KMS-11 (cell line): Measurements from ENCODE around the gene CARD6.
"Not testable (repeated sequence)": the region's sequence is repeated elsewhere in the genome, so short reads cannot be mapped to it uniquely, and the experiment has no call there.

Experiments
- H2AFZ ChIP-seq: fragments of 200-600 bp; sonication (generic); 2 replicates; pipeline ENCODE4 v1.6.1; 2016; ENCODE audit warnings: antibody characterized with exemption, mixed run types, low read depth
- H3K27ac ChIP-seq: fragments of 200-600 bp; sonication (generic); 2 replicates; pipeline ENCODE4 v1.6.1; 2016; ENCODE audit warnings: mild to moderate bottlenecking, mixed run types
- H3K27me3 ChIP-seq: fragments of 200-600 bp; sonication (generic); 2 replicates; pipeline ENCODE4 v1.6.1; 2017; ENCODE audit warnings: mild to moderate bottlenecking, low read depth, mixed run types, moderate library complexity; ENCODE audit not compliant: insufficient read depth
- H3K36me3 ChIP-seq: fragments of 200-600 bp; sonication (generic); 2 replicates; pipeline ENCODE4 v1.6.1; 2017; ENCODE audit warnings: mild to moderate bottlenecking, mixed run types; ENCODE audit not compliant: insufficient read depth
- H3K4me1 ChIP-seq: fragments of 200-600 bp; sonication (generic); 2 replicates; pipeline ENCODE4 v1.6.1; 2016; ENCODE audit warnings: mild to moderate bottlenecking, low read depth, mixed run types; ENCODE audit not compliant: poor library complexity, severe bottlenecking
- H3K4me2 ChIP-seq: fragments of 200-600 bp; sonication (generic); 2 replicates; pipeline ENCODE4 v1.7.0; 2016; ENCODE audit warnings: mild to moderate bottlenecking, mixed run types
- H3K4me3 ChIP-seq: fragments of 200-600 bp; sonication (generic); IDR thresholded peaks from 2 replicates; pipeline ENCODE4 v1.6.1; 2017; ENCODE audit warnings: low read depth, low read length, mixed read lengths; ENCODE audit not compliant: insufficient read depth
- H3K79me2 ChIP-seq: fragments of 200-600 bp; sonication (generic); 2 replicates; pipeline ENCODE4 v1.6.1; 2016; ENCODE audit warnings: low read depth, mixed run types; ENCODE audit not compliant: insufficient read depth
- H3K9ac ChIP-seq: fragments of 200-600 bp; sonication (generic); 2 replicates; pipeline ENCODE4 v1.6.1; 2016; ENCODE audit warnings: mild to moderate bottlenecking, mixed run types
- H4K20me1 ChIP-seq: fragments of 200-600 bp; sonication (generic); 2 replicates; pipeline ENCODE4 v1.6.1; 2016; ENCODE audit warnings: mild to moderate bottlenecking, mixed run types; ENCODE audit not compliant: insufficient read depth
- CTCF ChIP-seq: fragments of 200-600 bp; sonication (generic); conservative IDR thresholded peaks from 2 replicates; pipeline ENCODE4 v1.6.1; 2017; ENCODE audit warnings: low read depth, mild to moderate bottlenecking, antibody characterized with exemption, low read length, moderate library complexity, mixed read lengths

CARD6 gene

GRCh38 chr5:40846371-40846770 lies 5.2 kb downstream of the CARD6 start:
- no peak overlapping the region for H3K4me2 ChIP-seq
- no peak for TF ChIP-seq CTCF
- H3K79me2 ChIP-seq, result no peaks in the 10 kb centered on the region
- H3K9ac ChIP-seq, result no peak overlapping the region
- H3K4me1 ChIP-seq, result peaks cover 5% of the 10 kb centered on the region
- H3K36me3 ChIP-seq, result no peaks in the 10 kb centered on the region
- H3K27me3 ChIP-seq, result no peaks in the 10 kb centered on the region
- H4K20me1 ChIP-seq, result no peaks in the 10 kb centered on the region
- no peak overlapping the region for H2AFZ ChIP-seq
- H3K27ac ChIP-seq, result no peak overlapping the region
- H3K4me3 ChIP-seq, result no peak overlapping the region

GRCh38 chr5:40847525-40847924 lies 6.4 kb downstream of the CARD6 start:
- H3K4me2 ChIP-seq, result no peak overlapping the region

GRCh38 chr5:40853632-40854192 lies 12.5 kb downstream of the CARD6 start:
- H3K79me2 ChIP-seq, result no peaks in the 10 kb centered on the region

More at GRCh38 chr5:40847525-40847924, 6.4 kb downstream of the CARD6 start:
- Histone ChIP-seq H3K27me3 (no peaks in the 10 kb centered on the region), H3K79me2 (no peaks in the 10 kb centered on the region), H3K9ac (no peak overlapping the region), H3K36me3 (no peaks in the 10 kb centered on the region), H3K27ac (no peak overlapping the region), H3K4me3 (no peak overlapping the region), H2AFZ (no peak overlapping the region), H3K4me1 (no peaks in the 10 kb centered on the region), H4K20me1 (no peaks in the 10 kb centered on the region)
- no peak for TF ChIP-seq CTCF

GRCh38 chr5:40860711-40861110 lies 19.5 kb downstream of the CARD6 start:
- Histone ChIP-seq H3K27ac (no peak overlapping the region), H3K36me3 (no peaks in the 10 kb centered on the region), H4K20me1 (no peaks in the 10 kb centered on the region), H3K4me3 (no peak overlapping the region), H3K9ac (no peak overlapping the region), H3K79me2 (no peaks in the 10 kb centered on the region), H2AFZ (no peak overlapping the region), H3K27me3 (no peaks in the 10 kb centered on the region), H3K4me2 (no peak overlapping the region), H3K4me1 (no peaks in the 10 kb centered on the region)
- TF ChIP-seq CTCF, result no peak

More at GRCh38 chr5:40853632-40854192, 12.5 kb downstream of the CARD6 start:
- no peak overlapping the region for H3K9ac ChIP-seq
- H2AFZ ChIP-seq, result no peak overlapping the region
- H3K27ac ChIP-seq, result no peak overlapping the region
- no peaks in the 10 kb centered on the region for H3K27me3 ChIP-seq
- H3K4me2 ChIP-seq, result no peak overlapping the region
- no peaks in the 10 kb centered on the region for H3K36me3 ChIP-seq
- H4K20me1 ChIP-seq, result no peaks in the 10 kb centered on the region
- no peak for TF ChIP-seq CTCF
- H3K4me3 ChIP-seq, result no peak overlapping the region
- no peaks in the 10 kb centered on the region for H3K4me1 ChIP-seq

- not testable (repeated sequence) for H2AFZ ChIP-seq, H3K36me3 ChIP-seq, H4K20me1 ChIP-seq, H3K27ac ChIP-seq, H3K79me2 ChIP-seq, H3K4me2 ChIP-seq, H3K4me3 ChIP-seq, H3K27me3 ChIP-seq, H3K4me1 ChIP-seq, H3K9ac ChIP-seq
These were observed 23.8 kb downstream of the CARD6 start for GRCh38 chr5:40865004-40865403.
